ENCODE measurements around the gene SSH2. TPM values are rescaled to one million over a fixed set of nuclear protein-coding genes. Genes with fewer than 3 reads are reported as not detected.

The SSH2 gene
- total RNA-seq, 1 experiment from 2014 or later, result 14.6 TPM

GRCh38 chr17:29706045-29706431 lies 224.0 kb downstream of the SSH2 start:
- no peak overlapping the region for H3K23ac ChIP-seq (ENCODE audit: insufficient read length, low read depth, low read length)
- DNase-seq, result no peak

More at GRCh38 chr17:29706045-29706431, 224.0 kb downstream of the SSH2 start:
- Histone ChIP-seq H4K8ac (replicated peaks; ENCODE audit: insufficient read length, low read depth, low read length) (no peak overlapping the region), H3K9ac (ENCODE audit: extremely low read depth, insufficient read length, low read length) (no peak overlapping the region), H2BK20ac (ENCODE audit: low read depth, low read length, poor library complexity, severe bottlenecking) (no peak overlapping the region), H3K9me3 (ENCODE audit: control insufficient read depth, low read depth, low read length) (no peaks in the 10 kb centered on the region), H3T11ph (ENCODE audit: low read length) (no peak overlapping the region), H4K91ac (ENCODE audit: insufficient read length, low read depth, low read length) (no peak overlapping the region), H3K23me2 (ENCODE audit: insufficient read length, low read depth, low read length, poor library complexity, severe bottlenecking) (no peaks in the 10 kb centered on the region), H2AK5ac (ENCODE audit: insufficient read length, low read length) (no peak overlapping the region), H3K4me2 (ENCODE audit: insufficient read depth, insufficient read length, low read length) (no peak overlapping the region), H2BK15ac (ENCODE audit: low read depth, low read length) (no peak overlapping the region), H3K4ac (ENCODE audit: low read depth, low read length) (no peak overlapping the region), H3K14ac (ENCODE audit: insufficient read depth, low read length) (no peak overlapping the region), H4K5ac (ENCODE audit: insufficient read length, low read depth, low read length) (no peak overlapping the region), H2AFZ (ENCODE audit: low read length) (no peak overlapping the region), H3K4me1 (ENCODE audit: insufficient read depth, low read length) (no peaks in the 10 kb centered on the region; the same call in 1 of the 2 replicates), H2BK120ac (ENCODE audit: low read depth, low read length, poor library complexity, severe bottlenecking) (no peak overlapping the region), H2BK12ac (ENCODE audit: insufficient read length, low read depth, low read length) (no peak overlapping the region), H3K18ac (ENCODE audit: insufficient read length, low read depth, low read length) (no peak overlapping the region), H3K79me2 (ENCODE audit: insufficient read depth, low read length) (no peaks in the 10 kb centered on the region), H4K20me1 (ENCODE audit: control insufficient read depth, insufficient read depth, insufficient read length) (no peaks in the 10 kb centered on the region), H3K27ac (ENCODE audit: insufficient read length, low read depth, low read length) (no peak overlapping the region), H3K27me3 (ENCODE audit: insufficient read depth, low read length) (no peaks in the 10 kb centered on the region), H3K79me1 (ENCODE audit: insufficient read depth, low read depth, low read length, poor library complexity, severe bottlenecking) (no peaks in the 10 kb centered on the region), H3K56ac (ENCODE audit: insufficient read length, low read depth, low read length) (no peak overlapping the region), H2BK5ac (ENCODE audit: insufficient read length, low read length) (no peak overlapping the region)
- peaks cover 0 to 6% (median 0%) of the 10 kb centered on the region in 3 experiments; a peak in 2 of 7 replicates for H3K36me3 Mint-ChIP-seq (ENCODE audit: insufficient read depth in 1 of 3, low read depth in 3 of 3)
- H3K27me3 Mint-ChIP-seq (ENCODE audit: low read depth), result no peaks in the 10 kb centered on the region
- no peak overlapping the region; a peak in 1 of 7 replicates for H3K27ac Mint-ChIP-seq
- H3K4me3 Mint-ChIP-seq, result no peak overlapping the region
- 0 out of 4 replicates have a peak, but pooled peaks cover 0 to 2% of the 10 kb centered on the region in 2 experiments for H3K4me1 Mint-ChIP-seq
- no peaks in the 10 kb centered on the region for H3K9me3 Mint-ChIP-seq
- TF ChIP-seq, protein P1, sequence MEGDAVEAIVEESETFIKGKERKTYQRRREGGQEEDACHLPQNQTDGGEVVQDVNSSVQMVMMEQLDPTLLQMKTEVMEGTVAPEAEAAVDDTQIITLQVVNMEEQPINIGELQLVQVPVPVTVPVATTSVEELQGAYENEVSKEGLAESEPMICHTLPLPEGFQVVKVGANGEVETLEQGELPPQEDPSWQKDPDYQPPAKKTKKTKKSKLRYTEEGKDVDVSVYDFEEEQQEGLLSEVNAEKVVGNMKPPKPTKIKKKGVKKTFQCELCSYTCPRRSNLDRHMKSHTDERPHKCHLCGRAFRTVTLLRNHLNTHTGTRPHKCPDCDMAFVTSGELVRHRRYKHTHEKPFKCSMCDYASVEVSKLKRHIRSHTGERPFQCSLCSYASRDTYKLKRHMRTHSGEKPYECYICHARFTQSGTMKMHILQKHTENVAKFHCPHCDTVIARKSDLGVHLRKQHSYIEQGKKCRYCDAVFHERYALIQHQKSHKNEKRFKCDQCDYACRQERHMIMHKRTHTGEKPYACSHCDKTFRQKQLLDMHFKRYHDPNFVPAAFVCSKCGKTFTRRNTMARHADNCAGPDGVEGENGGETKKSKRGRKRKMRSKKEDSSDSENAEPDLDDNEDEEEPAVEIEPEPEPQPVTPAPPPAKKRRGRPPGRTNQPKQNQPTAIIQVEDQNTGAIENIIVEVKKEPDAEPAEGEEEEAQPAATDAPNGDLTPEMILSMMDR (conservative IDR thresholded peaks at IDR 0.05), result no peak

All from H9 (cell line).